Measurements from ENCODE around the gene TMTC1.

DNA sequence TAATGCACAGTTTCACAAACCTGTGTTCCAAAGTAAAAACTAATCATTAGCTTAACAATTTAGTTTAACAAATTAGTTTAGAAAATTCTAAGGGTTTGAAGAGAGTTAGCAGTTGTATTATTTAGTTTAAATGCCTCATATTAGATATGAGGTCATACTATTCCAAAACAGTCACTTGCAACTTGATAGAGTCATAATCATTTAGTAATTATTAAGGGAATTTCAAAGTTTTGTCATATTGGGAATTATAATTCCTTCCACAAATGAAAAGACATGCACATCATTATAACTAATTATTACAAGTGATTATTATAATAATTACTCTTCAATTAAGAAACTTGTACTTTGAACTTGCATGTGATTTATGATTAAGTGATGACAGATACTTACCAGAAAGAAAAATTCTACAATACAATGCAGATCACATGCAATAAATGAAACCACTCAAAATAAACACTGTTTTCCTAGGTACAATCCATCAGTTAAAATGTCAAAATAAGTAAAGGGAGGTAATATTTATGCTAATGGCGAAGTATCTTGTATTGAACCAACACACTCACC lies 66.1 kb downstream of the TMTC1 start:
- TF ChIP-seq, protein P1, sequence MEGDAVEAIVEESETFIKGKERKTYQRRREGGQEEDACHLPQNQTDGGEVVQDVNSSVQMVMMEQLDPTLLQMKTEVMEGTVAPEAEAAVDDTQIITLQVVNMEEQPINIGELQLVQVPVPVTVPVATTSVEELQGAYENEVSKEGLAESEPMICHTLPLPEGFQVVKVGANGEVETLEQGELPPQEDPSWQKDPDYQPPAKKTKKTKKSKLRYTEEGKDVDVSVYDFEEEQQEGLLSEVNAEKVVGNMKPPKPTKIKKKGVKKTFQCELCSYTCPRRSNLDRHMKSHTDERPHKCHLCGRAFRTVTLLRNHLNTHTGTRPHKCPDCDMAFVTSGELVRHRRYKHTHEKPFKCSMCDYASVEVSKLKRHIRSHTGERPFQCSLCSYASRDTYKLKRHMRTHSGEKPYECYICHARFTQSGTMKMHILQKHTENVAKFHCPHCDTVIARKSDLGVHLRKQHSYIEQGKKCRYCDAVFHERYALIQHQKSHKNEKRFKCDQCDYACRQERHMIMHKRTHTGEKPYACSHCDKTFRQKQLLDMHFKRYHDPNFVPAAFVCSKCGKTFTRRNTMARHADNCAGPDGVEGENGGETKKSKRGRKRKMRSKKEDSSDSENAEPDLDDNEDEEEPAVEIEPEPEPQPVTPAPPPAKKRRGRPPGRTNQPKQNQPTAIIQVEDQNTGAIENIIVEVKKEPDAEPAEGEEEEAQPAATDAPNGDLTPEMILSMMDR (IDR thresholded peaks at IDR 0.05; ENCODE audit: low read depth, low read length), result no peak
- TF ChIP-seq EZH2phosphoT487 (IDR thresholded peaks at IDR 0.05; ENCODE audit: low read depth), result no peak

Data from OCI-LY3 (cell line).